NCI-H1436 (cell line): ENCODE results near the gene LCN10.
"Not testable (repeated sequence)": the region's sequence is repeated elsewhere in the genome, so short reads cannot be mapped to it uniquely, and the experiment has no call there.

Experiments used
- DNase-seq: peaks from one replicate; lab custom pipeline; 2025; lab: John Stamatoyannopoulos, UW

Gene LCN10

GRCh38 chr9:136771907-136772415 lies 29.2 kb upstream of the LCN10 start:
- DNase-seq: no peak

DNA sequence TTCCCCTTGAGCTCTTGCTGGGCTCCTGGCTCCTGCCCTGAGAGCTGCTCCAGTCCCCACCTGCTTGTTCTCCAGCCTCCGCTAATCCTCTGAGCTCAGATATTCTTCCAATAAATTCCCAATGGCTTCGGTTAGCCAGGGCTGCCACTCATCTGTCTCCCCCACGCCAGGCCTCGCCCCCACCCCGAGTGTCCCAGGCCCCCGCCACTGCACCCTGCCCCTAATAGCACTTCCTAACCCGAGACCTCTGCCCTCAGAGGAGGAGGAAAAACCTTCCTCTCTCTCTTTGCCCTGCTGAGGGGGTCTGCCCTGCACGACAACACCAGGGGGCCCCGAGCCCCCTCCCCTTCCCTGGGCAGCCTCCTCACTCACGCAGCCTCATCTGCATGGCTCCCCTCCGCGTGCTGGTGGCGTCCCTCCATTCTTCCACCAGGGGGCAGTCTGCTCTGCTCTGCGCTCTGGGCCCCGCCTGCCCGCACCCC lies 27.0 kb upstream of the LCN10 start:
- peak; percentile 31 for DNase-seq

DNA sequence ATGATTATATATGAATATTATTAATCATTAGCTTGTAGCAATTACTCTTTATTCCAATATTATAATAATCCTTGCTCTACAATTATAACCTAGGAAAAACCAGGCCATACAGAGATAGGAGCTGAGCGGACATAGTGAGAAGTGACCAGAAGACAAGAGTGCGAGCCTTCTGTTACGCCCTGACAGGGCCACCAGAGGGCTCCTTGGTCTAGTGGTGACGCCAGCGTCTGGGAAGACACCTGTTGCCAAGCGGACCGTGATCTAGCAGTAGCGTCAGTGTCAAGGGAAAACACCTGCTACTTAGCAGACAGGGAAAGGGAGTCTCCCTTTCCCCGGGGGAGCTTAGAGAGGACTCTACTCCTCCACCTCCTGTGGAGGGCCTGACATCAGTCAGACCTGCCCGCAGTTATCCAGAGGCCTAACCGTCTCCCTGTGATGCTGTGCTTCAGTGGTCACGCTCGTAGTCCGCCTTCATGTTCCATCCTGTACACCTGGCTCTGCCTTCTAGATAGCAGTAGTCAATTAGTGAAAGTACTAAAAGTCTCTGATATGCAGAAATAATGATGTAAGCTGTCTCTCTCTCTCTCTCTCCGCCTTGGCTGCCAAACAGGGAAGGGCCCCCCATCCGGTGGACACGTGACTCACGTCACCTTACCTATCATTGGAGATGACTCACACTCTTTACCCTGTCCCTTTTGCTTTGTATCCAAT lies 23.8 kb upstream of the LCN10 start:
- peak; percentile 76 for DNase-seq

GRCh38 chr9:136765745-136766409 lies 23.1 kb upstream of the LCN10 start:
- not testable (repeated sequence) for DNase-seq

- no peak for DNase-seq
These were observed 22.3 kb upstream of the LCN10 start for GRCh38 chr9:136765041-136765440.

DNA sequence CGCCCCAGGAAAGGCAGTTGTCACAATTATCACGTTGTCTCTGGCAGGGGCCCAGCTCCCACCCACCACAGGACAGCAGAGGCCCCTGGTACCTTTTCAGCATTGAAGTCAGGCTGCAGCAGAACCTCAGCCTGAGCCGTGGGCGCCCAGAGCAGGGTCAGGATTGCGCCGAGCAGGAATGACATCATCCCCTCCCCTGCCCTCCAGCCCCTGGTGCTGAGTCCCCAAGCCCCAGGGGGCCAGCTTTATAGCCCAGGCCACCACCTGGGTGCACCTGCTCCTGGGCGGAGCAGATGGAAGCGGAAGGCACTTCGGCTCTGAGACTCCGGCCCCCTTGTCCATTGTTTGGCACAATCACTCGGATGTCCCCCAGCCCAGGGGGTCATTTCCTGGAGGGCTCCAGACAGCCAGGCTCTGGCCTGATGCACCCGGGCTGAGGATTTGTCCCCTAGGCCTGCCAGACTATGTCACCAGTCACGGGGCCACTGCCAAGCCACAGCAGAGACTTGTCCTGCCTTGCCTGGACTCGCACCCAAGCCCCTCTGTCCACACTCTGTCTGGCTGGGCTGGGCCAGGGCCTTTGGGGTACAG lies 21.7 kb upstream of the LCN10 start, which contains the start of gene LCN15:
Gene LCN15, minus strand, starts transcription at position 218 of the 591 bp plus-strand sequence. Its CDS starts 30 bp downstream, at position 188.
- no peak for DNase-seq

DNA sequence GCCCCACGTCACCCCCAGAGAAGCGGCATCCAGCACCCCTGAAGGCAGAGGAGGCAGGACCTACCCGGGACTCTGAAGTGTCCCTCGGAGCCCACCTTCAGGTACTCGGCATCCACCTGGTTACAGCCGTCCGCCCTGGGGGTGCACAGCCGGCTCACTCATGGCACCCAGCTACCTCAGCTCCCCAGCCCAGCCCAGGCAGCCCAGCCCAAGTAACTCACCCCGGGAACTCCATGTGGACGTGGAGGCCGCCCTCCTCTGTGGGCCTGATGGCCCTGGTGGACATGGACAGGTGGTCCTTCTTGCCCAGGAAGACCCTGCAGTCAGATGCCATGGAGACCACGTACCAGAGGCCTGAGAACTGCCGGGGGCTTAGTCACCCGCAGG lies 20.9 kb upstream of the LCN10 start:
- no peak for DNase-seq

DNA sequence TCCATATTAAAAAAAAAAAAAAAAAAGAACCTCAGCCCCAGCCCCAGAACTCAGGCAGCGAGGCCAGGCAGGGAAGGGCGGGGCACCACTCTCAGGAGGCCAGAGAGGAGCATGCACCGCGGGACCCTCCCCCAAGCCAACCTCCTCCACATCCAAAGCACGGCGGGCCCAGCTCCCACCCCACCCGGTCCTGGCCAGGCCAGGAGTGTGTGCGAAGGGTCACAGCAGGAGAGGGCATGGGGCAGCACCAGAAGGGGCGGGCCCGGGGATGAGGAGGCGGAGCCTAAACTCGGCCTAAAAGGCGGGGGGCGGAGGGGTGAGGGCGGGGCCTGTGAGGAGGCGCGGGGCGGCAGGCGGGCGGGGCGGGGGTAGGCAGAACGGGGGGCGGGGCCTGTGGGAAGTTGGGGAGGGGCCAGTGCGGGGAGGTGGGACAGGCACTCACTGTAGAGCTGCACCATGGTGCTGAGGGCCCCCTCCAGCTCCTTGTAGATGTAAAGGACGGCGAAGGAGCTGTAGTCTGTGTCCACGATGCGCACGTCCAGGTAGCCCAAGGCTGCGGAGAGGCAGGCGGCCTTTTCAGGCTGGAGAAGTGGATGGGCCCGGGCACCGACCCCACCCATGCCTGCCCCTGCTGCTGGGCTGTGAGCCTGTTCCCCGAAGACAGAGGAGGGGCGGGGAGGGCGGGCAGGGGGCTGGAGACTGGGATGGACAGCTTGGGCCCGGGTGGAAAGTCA lies 20.3 kb upstream of the LCN10 start:
- DNase-seq: peak; percentile 60

DNA sequence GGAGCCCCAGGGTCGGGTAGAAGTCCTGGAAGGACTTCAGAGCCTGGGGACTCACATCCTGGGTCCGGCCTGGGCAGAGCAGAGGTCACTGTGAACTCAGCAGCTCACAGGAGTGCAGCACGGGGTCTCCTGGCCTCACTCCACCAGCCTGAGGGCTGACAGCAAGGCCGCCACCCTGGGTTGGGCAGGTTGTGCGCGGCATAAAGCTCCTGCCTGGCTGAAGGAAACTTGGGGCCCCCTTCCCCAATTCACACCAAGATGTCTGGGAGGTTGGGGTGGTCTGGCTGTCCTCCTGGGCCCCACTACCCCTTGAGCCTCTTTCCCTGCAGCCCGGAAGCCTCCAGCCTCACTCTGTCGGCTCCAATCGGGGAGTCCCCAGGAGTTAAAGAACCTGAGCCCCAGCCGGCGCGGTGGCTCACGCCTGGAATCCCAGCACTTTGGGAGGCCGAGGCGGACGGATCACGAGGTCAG lies 19.5 kb upstream of the LCN10 start:
- no peak for DNase-seq

DNA sequence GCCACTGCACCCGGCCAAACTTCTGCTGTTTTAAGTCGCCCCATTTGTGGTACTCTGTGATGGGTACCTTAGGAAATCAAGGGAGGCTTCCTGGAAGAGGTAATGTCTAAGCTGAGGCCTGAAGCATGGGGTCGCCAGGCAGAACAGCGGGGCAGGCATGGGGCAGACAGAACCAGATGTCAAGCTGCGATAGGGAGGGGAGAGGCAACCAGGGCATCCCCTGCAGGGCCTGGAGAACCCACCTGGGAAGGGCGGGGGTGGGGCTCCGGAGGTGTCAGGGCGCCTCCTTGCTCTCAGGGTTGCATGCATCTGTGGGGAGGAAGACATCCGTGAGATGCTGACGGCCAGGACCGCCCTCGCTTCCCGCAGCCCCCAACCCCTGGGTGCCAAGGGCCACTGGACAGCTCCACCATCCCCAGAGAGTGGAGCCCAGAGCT lies 18.8 kb upstream of the LCN10 start:
- DNase-seq: no peak

DNA sequence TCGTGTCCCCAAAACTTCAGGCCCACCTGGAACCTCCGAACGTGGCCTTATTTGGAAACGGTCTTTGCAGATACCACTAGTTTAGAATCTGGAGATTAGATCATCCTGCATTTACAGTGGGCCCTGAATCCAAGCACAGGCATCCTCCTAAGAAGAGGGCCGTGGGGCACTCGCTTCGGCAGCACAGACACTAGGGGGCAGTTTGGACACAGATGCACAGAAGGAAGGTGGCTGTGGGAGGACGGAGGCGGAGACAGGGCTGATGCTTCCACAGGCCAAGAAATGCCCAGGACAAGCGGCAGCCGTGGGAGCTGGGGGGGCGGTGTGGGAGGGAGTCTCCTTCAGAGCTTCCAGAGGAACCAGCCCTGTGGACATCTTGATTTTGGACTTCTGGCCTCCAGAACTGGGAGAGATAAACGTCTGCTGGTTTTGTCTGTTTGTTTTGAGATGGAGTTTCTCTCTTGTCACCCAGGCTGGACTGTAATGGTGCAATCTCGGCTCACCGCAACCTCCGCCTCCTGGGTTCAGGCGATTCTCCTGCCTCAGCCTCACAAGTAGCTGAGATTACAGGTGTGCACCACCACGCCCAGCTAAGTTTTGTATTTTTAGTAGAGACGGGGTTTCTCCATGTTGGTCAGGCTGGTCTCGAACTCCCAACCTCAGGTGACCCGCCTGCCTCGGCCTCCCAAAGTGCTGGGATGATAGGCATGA lies 18.2 kb upstream of the LCN10 start:
- DNase-seq: peak; percentile 41

DNA sequence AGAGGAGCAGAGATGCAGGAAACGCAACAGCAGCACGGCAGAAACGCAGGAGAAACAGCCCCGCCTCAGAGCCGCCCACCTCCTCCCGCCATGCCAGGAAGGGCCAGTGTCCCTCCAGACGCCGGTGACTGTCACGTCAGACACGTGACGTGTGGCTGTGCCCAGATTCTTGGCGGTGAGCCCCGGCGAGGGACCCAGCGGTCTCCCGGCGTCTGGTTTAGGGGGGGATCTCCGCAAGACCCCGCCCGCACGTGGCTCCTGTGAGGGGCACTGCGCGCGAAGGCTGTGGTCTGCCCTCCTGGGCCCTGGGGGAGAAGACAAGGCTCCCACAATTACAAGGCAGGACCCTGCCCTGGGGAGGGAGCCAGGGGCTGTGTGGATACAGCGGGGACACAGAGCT lies 17.7 kb upstream of the LCN10 start:
- DNase-seq: no peak

GRCh38 chr9:136759436-136760325 lies 16.9 kb upstream of the LCN10 start:
- DNase-seq: no peak

DNA sequence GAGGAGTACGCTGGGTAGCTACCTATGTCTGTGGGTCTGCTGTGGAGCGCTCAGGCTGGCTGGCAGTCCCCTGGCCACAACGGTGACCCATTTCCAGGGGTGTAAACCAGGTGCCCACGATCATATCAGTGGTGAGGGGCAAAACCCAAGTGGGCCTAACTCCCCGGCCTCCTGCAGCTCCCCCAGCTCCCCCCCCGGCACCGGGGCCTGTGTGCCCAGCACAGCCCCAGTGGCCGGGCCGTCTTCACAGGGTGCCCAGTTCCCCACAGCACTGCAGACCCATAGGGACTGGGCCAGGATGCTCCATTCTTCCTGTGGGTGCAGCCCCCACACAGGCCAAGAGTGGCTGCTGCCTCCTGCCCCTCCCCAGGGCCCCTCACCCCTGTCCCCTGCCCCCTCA lies 16.3 kb upstream of the LCN10 start:
- no peak for DNase-seq

- no peak for DNase-seq
These were observed 15.0 kb upstream of the LCN10 start for GRCh38 chr9:136757751-136758140.

- DNase-seq: no peak
These were observed 14.6 kb upstream of the LCN10 start for GRCh38 chr9:136757328-136757727.

GRCh38 chr9:136756836-136757235 lies 14.1 kb upstream of the LCN10 start:
- no peak for DNase-seq

DNA sequence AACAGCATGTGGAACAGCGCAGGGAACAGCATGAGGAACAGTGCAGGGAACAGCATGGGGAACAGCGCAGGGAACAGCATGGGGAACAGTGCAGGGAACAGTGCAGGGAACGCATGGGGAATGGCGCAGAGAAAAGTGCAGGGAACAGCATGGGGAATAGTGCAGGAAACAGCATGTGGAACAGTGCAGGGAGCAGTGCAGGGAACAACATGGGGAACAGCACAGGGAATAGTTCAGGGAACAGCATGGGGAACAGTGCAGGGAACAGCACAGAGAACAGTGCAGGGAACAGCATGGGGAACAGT lies 13.3 kb upstream of the LCN10 start:
- no peak for DNase-seq

DNA sequence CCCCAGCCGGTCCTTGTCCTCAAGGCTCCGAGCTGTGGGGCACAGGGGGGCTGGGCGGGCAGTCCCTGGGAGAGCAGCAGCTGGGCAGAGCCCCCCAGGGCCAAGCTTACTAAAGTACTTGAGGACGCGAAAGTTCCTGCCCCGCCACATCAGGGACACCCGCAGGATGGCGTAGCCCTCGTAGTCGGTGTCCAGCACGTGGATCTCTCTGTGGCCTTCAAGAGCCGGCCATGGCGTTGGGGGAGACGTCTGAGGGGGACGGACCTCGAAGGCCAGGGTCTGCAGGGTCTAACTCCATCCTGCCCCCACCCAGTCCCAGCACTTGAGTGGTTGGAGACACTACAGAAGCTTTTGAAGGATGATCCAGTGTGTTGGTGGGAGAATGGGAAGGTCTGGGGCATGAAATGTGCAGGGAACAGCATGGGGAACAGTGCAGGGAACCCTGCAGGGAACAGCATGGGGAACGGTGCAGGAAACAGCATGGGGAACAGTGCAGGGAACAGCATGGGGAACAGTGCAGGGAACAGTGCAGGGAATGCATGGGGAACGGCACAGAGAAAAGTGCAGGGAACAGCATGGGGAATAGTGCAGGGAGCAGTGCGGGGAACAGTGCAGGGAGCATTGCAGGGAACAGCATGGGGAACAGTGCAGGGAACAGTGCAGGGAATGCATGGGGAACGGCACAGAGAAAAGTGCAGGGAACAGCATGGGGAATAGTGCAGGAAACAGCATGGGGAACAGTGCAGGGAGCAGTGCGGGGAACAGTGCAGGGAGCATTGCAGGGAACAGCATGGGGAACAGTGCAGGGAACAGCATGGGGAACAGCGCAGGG lies 12.8 kb upstream of the LCN10 start:
- not testable (repeated sequence) for DNase-seq
